NCI-H2227 (cell line): Measurements from ENCODE around the gene GOLT1A.

ENCODE experiments used
- DNase-seq: peaks from one replicate; lab custom pipeline; 2025; ENCODE audit not compliant: unreplicated experiment; lab: John Stamatoyannopoulos, UW

The GOLT1A gene

DNA sequence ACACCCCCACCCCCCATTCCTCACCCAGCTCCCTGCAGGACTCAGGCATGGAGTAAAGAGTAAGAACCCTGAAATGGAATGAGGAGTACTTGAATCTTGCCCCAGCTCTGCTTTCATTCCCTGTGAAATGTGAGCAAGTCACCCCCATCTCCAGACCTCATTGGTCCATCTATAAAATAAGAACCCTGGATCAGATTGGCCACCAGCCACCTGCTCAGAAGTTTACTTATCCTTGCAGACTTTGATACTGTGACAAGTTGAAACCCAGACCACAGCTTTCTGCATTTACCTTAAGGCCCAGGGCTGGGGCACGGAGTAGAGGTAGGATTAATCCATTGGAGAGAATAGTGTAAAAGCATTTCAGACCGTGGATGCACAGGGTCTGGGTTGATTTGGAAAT is 19.7 kb downstream of the GOLT1A start:
- DNase-seq = no peak

DNA sequence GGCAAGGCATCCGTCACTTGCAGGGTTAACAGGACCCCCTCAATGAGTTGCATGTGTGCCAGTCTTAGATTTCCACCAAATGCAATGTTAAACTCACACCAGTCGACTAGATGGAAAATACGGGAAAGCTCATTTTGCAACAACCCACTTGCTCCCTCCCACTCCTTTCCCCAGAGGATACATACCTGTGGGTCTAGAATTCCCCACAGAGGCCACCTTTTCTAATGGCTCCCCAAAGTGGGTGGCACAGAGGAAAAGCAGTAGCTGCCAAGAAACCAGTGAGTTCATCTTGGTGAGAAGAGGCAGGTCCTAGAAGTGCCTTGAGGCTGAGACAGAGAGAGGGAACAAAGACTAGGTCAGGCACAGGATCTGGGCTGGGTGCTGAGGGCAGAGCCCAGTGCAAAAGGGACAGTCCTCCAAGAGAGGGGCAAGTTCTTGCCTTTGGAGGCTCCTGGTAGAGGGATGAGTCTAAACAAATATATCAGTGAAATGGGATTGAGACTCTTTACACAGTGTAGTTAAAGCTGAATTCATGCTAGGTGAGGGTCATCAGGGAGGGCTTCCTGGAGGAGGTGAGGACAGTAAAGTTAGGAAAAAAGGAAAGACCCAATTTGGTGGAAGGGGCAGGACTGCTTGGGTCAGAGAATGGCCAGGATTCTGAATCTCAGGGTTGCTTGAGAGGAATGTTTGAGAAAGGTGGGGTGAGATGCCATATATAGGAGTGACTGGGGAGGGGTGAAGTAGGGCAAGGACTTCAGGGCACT is 21.0 kb downstream of the GOLT1A start:
- DNase-seq = no peak

- DNase-seq = no peak
Measured at GRCh38 chr1:204192046-204192445, 21.7 kb downstream of the GOLT1A start.

GRCh38 chr1:204191456-204191855 is 22.3 kb downstream of the GOLT1A start:
- DNase-seq = no peak

DNA sequence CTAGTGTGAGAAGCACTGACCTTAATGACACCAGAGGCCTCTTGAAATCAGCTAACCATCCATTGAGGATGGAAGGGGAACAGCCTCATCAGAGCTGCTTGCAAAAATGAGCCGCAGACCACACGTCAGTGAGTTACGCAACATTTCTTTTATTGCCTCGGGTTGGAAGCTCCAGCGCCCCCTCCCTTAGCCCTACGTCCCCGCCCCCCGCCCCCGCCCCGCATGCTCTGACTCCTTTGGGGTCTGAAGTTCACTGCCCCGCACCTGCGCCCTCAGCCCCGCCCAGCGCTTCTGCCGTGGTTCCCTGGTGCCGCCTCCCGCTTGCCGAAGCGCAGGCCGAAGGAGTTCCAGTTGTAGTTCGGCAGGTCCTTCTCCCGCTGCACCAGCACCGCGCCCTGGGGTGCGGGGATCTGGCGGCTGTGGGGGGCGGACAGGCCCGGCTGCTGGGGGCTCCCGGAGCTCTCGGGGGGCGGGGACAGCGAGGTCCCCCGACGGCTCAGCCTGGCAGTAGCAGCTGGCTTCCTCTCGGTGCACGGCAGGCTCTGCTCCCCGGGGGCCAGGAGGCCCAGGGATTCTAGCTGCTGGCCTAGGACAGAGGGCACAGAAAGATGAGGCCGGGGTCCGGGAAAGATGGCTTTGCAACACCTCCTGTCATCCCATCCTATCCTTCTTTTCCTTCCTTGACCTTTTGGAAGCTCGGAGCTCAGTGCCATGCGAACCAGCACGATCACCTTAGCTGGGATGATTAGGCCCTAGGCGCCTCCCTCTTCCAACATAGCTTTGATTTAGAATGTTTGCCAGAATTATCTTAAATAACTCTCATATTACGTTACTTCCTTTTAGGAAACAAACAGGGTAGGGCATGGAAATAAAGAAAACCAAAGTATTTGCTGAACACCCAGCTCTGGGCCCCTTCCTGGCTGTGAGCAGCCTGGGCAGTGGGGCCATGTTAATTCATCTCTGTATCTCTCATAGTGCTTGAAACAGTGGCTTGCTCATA is 23.3 kb downstream of the GOLT1A start:
- peak; percentile 67 for DNase-seq

DNA sequence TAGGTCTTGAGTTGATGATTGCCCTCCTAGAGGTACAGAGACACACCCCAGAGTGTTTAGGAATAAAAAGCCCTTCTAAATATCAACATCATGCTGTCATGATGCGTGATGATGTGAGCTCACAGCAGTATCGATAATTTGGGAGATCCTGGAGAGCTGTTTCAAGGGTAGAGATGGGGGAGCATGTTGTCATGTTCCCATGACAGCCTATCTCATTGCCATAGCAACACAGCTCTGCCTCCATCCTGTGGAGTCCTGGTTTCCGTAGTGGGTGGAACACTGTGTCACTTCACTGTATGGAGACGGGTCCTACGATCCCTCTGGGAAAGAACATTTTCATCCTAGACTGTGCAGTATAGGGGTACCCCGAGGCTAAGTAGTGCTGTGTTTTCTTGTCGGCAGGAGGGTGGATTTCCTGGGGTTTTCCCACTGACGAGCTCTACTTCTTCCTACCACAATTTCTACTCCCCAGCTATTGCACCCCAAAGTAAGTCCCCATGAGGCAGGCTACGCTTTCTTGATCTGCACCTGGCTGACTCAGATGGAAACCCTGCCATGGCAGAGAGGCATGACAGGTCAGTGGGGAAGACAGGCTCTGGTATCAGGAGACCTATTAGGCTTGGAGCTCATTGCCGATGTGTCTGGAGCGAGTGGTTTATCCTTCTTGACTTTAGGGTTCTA is 24.7 kb downstream of the GOLT1A start:
- DNase-seq = no peak

DNA sequence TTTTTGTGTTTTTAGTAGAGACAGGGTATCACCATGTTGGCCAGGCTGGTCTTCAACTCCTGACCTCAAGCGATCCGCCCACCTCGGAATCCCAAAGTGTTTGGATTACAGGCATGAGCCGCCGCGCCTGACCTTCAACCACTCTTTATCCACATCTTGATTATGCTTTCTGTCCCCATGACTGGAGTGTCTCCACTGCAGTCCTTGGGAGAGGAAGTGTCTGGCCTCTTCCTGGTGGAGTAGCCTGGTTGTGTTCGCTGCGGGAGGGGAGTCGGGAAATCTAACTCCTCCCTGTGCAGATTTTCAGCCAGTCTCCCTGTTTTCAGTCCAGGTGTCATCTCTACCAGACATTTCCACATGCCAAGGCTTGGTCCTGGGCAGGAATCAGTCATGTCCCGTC is 27.2 kb downstream of the GOLT1A start:
- no peak for DNase-seq

DNA sequence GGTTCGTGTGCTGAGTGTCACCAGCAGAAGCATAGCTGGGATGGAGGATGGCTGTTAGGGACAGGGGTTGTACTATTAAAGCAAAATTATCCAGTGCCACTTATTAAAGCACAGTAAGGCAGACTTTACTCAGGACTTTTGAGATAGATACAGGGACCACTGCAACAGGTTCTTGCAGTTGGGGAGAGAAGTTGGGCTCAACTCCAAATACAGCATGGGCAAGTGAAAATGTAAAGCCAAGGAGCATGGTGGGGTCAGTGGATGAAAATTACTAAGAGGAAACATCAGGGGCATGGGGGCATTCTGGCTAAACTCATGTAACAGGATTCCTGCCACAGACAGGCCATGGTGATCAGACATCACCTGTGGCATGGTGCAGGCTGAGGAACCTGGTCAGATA is 32.7 kb downstream of the GOLT1A start:
- DNase-seq = no peak

GRCh38 chr1:204180133-204180532 is 33.7 kb downstream of the GOLT1A start:
- DNase-seq = no peak

- DNase-seq = no peak
Measured at GRCh38 chr1:204178487-204179281, 35.1 kb downstream of the GOLT1A start.

GRCh38 chr1:204177133-204177532 is 36.7 kb downstream of the GOLT1A start:
- DNase-seq = no peak

DNA sequence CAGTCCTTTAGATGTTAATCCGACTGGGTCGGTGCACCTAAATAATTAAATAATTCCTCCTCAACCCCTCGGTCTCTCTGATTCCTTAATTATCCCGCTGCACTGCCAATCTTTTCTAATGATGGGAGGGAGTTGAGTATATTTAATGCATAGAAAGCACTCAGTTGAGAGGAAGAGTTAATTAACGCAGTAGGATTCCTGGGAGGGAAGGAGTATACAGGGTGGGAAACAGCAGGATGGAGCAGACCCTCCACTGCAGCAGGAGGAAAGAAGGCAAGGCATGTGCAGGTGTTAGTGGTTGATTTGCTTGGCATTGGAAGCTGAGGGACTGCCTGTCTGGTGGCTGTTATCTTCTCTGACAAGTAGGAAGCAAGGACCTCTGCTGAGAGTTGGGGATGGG is 37.7 kb downstream of the GOLT1A start:
- no peak for DNase-seq

GRCh38 chr1:204174958-204175357 is 38.8 kb downstream of the GOLT1A start:
- DNase-seq = no peak

DNA sequence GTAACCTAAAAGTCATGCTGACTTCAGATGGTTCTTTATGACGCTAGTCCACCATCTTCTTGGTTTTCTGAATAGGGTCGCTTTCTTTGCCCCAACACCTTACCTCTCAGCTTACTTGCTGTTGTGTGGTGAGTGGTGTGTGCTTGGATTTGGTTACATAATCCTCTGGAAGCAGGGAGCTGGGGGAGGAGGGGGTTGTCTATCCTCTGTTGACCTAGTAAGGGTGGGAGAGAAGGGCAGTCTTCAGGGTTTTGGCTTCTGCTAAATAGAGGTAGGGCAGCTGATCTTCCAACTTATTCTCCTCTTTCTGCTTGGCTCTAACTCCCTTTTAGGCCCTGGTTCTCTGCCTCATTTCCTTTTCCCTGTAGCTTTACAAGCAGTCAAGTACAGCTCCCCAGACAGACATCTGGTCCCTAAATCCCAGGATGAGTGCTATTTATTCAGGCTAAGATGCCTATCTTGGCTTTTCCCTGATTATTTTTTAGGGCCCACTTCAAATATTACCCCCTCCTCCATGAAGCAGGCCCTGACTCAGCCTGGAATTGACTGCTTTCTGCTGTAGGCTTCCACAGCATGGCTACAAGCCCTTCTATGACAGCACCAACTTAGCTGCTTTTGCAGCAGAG is 41.3 kb downstream of the GOLT1A start:
- DNase-seq = no peak

GRCh38 chr1:204171751-204172178 is 42.0 kb downstream of the GOLT1A start:
- DNase-seq = no peak

- no peak for DNase-seq
Measured at GRCh38 chr1:204170494-204171155, 43.2 kb downstream of the GOLT1A start.

DNA sequence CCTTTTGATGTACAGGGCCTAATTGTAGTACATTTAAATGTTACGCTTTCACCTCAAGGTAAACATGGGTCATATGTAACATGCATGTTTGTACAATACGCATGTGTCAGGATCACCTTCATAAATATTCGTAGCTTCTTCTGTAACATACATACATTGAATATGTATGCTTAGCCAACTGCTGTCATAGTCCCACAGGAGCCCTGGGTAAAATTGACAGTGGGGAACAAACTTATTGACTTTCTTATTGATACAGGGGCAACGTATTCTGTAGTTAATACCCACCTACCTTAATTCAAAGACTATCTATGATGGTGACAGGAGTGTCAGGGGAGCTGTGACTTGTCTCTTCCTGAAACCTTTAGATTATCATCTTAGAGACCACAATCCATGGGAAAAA is 43.9 kb downstream of the GOLT1A start:
- DNase-seq = no peak

DNA sequence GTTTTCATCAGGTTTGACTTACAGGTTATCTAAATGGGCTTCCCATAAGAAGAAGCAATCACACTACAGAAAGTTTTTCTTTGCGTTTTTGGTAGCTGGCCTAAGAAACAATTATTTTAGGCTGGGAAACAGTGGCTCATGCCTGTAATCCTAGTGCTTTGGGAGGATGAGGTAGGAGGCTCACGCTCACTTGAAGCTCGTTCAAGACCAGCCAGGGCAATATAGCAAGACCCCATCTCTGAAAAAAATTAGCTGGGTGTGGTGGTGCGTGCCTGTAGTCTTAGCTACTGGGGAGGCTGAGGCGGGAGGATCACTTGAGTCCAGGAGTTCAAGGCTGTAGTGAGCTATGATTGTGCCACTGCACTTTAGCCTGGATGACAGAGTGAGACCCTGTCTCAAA is 46.1 kb downstream of the GOLT1A start:
- no peak for DNase-seq

DNA sequence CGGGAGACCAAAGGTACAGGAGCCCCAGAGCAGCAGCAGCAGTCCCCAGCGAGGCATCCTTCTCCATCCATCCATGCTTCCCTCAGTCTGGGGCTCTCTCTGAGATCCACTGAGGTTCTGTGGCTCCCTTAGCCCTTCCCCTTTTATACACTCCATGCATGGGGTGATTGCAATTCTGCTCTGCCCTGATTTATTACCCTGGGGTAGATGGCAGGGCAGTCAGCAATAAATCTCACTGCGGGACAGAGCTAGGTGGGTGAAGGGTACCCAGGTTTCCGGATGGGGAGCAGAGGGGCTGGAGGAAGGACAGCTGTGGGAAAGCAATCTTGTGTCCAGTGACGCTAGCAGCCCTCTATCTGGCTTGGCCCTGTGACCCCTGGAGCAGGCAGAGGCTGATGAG is 47.6 kb downstream of the GOLT1A start, which contains the start of gene REN:
REN (minus strand) TSS at position 119 of the 400 bp plus-strand sequence; CDS start at position 75, 44 bp downstream.
- DNase-seq = no peak
